HEK293 (cell line): Measurements from ENCODE around the gene TMEM114.

Experiments
- CTCF ChIA-PET: fragments of 350-600 bp; formaldehyde crosslinking; extraction: SDS; loops from one replicate; lab custom pipeline; 2021; ENCODE audit warnings: antibody characterized with exemption; lab: Yijun Ruan, JAX
- POLR2A ChIA-PET: fragments of 300-600 bp; formaldehyde crosslinking; extraction: SDS; loops from one replicate; lab custom pipeline; 2020; ENCODE audit warnings: antibody characterized with exemption, inconsistent platforms; lab: Yijun Ruan, JAX
- H3K27ac ChIP-seq: fragments of 200-500 bp; sonication (Bioruptor generic); 2 replicates; pipeline ENCODE4 v1.5.1; 2014; ENCODE audit warnings: low read depth, low read length, control low read depth, inconsistent platforms; ENCODE audit errors: extremely low read depth
- H3K36me3 ChIP-seq, 2 experiments: fragments of 200-500 bp in 1 of 2; sonication (Bioruptor generic) in 1 of 2; 1 replicate in 1 of 2; 2 replicates in 1 of 2; pipeline ENCODE4 v1.5.1; 2014 to 2017; ENCODE audit warnings: inconsistent platforms in 2 of 2, low read length in 2 of 2; ENCODE audit not compliant: control insufficient read depth in 2 of 2, insufficient read depth in 1 of 2
- H3K4me1 ChIP-seq: fragments of 200-500 bp; sonication (Bioruptor generic); 2 replicates; pipeline ENCODE4 v1.5.1; 2014; ENCODE audit warnings: mild to moderate bottlenecking, low read length, inconsistent platforms; ENCODE audit not compliant: control insufficient read depth, insufficient read depth
- H3K4me3 ChIP-seq: 2 replicates; pipeline ENCODE4 v1.5.1; 2011; ENCODE audit warnings: low read depth, mild to moderate bottlenecking, control low read depth, low read length, moderate library complexity
- H3K9me3 ChIP-seq: fragments of 200-500 bp; sonication (Bioruptor generic); 2 replicates; pipeline ENCODE4 v1.5.1; 2014; ENCODE audit warnings: low read depth, low read length, inconsistent platforms; ENCODE audit not compliant: control insufficient read depth, insufficient read depth
- SP3 ChIP-seq: fragments of 450-650 bp; formaldehyde crosslinking; IDR thresholded peaks from 2 replicates; pipeline ENCODE4 v1.5.1; 2016; ENCODE audit warnings: missing biosample characterization, missing genetic modification characterization
- ZBTB20 ChIP-seq: fragments of 450-650 bp; formaldehyde crosslinking; IDR thresholded peaks from 2 replicates; pipeline ENCODE4 v1.5.1; 2016; ENCODE audit warnings: missing biosample characterization, missing genetic modification characterization
- ZBTB48 ChIP-seq: fragments of 450-650 bp; formaldehyde crosslinking; IDR thresholded peaks from 2 replicates; pipeline ENCODE4 v1.5.1; 2016; ENCODE audit warnings: missing biosample characterization, missing genetic modification characterization
- ZBTB6 ChIP-seq: fragments of 450-650 bp; formaldehyde crosslinking; IDR thresholded peaks from 2 replicates; pipeline ENCODE4 v1.5.1; 2017; ENCODE audit warnings: missing biosample characterization, missing genetic modification characterization
- ZIC2 ChIP-seq: fragments of 450-650 bp; formaldehyde crosslinking; IDR thresholded peaks from 2 replicates; pipeline ENCODE4 v1.5.1; 2016; ENCODE audit warnings: missing biosample characterization, missing genetic modification characterization
- ZNF140 ChIP-seq: fragments of 450-650 bp; formaldehyde crosslinking; IDR thresholded peaks from 2 replicates; pipeline ENCODE4 v1.5.1; 2016; ENCODE audit warnings: missing biosample characterization, missing genetic modification characterization
- ZNF175 ChIP-seq: fragments of 450-650 bp; formaldehyde crosslinking; IDR thresholded peaks from 2 replicates; pipeline ENCODE4 v1.5.1; 2016; ENCODE audit warnings: missing biosample characterization, missing genetic modification characterization
- ZNF184 ChIP-seq: fragments of 450-650 bp; IDR thresholded peaks from 2 replicates; pipeline ENCODE4 v1.5.1; 2018; ENCODE audit warnings: missing biosample characterization, mild to moderate bottlenecking, missing genetic modification characterization
- ZNF223 ChIP-seq: fragments of 450-650 bp; formaldehyde crosslinking; IDR thresholded peaks from 2 replicates; pipeline ENCODE4 v1.5.1; 2016; ENCODE audit warnings: missing biosample characterization, missing genetic modification characterization
- ZNF513 ChIP-seq: fragments of 450-650 bp; IDR thresholded peaks from 2 replicates; pipeline ENCODE4 v1.5.1; 2018; ENCODE audit warnings: missing biosample characterization, missing genetic modification characterization
- ZNF670 ChIP-seq: fragments of 450-650 bp; formaldehyde crosslinking; IDR thresholded peaks from 2 replicates; pipeline ENCODE4 v1.5.1; 2016; ENCODE audit warnings: missing biosample characterization, missing genetic modification characterization, low read depth
- ZNF701 ChIP-seq: fragments of 450-650 bp; formaldehyde crosslinking; IDR thresholded peaks from 2 replicates; pipeline ENCODE4 v1.5.1; 2016; ENCODE audit warnings: missing biosample characterization, missing genetic modification characterization
- ZNF707 ChIP-seq: fragments of 450-650 bp; formaldehyde crosslinking; IDR thresholded peaks from 2 replicates; pipeline ENCODE4 v1.5.1; 2016; ENCODE audit warnings: missing biosample characterization, missing genetic modification characterization
- ZNF792 ChIP-seq: fragments of 450-650 bp; formaldehyde crosslinking; IDR thresholded peaks from 2 replicates; pipeline ENCODE4 v1.5.1; 2016; ENCODE audit warnings: missing biosample characterization, missing genetic modification characterization
- ZNF843 ChIP-seq: fragments of 450-650 bp; formaldehyde crosslinking; IDR thresholded peaks from 2 replicates; pipeline ENCODE4 v1.5.1; 2016; ENCODE audit warnings: missing biosample characterization, missing genetic modification characterization
- TF ChIP-seq, protein P1 (sequence below): fragments of 450-650 bp; formaldehyde crosslinking; IDR thresholded peaks from 2 replicates; pipeline ENCODE4 v1.5.1; 2016; ENCODE audit warnings: missing biosample characterization, missing genetic modification characterization
- TF ChIP-seq, protein P2 (sequence below): fragments of 450-650 bp; formaldehyde crosslinking; optimal IDR thresholded peaks from 2 replicates; pipeline ENCODE3; 2016; ENCODE audit warnings: missing biosample characterization, mild to moderate bottlenecking, missing genetic modification characterization

Gene TMEM114

GRCh38 chr16:8577678-8578304, 12.5 kb downstream of the TMEM114 start:
- H3K4me1 ChIP-seq: no peaks in the 10 kb centered on the region
- H3K27ac ChIP-seq: no peak overlapping the region
- no peaks in the 10 kb centered on the region for H3K9me3 ChIP-seq
- no peak for TF ChIP-seq ZNF843 (tag by site-specific recombination)
- no peak for TF ChIP-seq ZNF701 (tag by site-specific recombination)
- TF ChIP-seq, protein P1, sequence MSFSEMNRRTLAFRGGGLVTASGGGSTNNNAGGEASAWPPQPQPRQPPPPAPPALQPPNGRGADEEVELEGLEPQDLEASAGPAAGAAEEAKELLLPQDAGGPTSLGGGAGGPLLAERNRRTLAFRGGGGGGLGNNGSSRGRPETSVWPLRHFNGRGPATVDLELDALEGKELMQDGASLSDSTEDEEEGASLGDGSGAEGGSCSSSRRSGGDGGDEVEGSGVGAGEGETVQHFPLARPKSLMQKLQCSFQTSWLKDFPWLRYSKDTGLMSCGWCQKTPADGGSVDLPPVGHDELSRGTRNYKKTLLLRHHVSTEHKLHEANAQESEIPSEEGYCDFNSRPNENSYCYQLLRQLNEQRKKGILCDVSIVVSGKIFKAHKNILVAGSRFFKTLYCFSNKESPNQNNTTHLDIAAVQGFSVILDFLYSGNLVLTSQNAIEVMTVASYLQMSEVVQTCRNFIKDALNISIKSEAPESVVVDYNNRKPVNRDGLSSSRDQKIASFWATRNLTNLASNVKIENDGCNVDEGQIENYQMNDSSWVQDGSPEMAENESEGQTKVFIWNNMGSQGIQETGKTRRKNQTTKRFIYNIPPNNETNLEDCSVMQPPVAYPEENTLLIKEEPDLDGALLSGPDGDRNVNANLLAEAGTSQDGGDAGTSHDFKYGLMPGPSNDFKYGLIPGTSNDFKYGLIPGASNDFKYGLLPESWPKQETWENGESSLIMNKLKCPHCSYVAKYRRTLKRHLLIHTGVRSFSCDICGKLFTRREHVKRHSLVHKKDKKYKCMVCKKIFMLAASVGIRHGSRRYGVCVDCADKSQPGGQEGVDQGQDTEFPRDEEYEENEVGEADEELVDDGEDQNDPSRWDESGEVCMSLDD (tag by site-specific recombination): no peak
- TF ChIP-seq ZNF513 (tag by site-specific recombination): no peak
- TF ChIP-seq ZNF223 (tag by site-specific recombination): no peak
- no peak for TF ChIP-seq ZBTB20 (tag by site-specific recombination)
- no peak for TF ChIP-seq SP3 (tag by site-specific recombination)
- no peak for TF ChIP-seq ZNF140
- no peak for TF ChIP-seq ZNF707 (tag by site-specific recombination)
- no peak for TF ChIP-seq ZBTB48 (tag by site-specific recombination)
- TF ChIP-seq, protein P2, sequence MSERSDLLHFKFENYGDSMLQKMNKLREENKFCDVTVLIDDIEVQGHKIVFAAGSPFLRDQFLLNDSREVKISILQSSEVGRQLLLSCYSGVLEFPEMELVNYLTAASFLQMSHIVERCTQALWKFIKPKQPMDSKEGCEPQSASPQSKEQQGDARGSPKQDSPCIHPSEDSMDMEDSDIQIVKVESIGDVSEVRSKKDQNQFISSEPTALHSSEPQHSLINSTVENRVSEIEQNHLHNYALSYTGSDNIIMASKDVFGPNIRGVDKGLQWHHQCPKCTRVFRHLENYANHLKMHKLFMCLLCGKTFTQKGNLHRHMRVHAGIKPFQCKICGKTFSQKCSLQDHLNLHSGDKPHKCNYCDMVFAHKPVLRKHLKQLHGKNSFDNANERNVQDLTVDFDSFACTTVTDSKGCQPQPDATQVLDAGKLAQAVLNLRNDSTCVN (tag by site-specific recombination): no peak
- TF ChIP-seq ZBTB6 (tag by site-specific recombination): no peak
- TF ChIP-seq ZNF792: no peak
- TF ChIP-seq ZNF670 (tag by site-specific recombination): no peak
- no peak for TF ChIP-seq ZNF184 (tag by site-specific recombination)
- H3K36me3 ChIP-seq: no peaks in the 10 kb centered on the region
- ChIA-PET POLR2A (no interaction called here), CTCF (no interaction called here)
- H3K4me3 ChIP-seq: no peak overlapping the region

- Histone ChIP-seq H3K4me1 (no peaks in the 10 kb centered on the region), H3K36me3 (no peaks in the 10 kb centered on the region), H3K27ac (no peak overlapping the region)
- POLR2A ChIA-PET: no interaction called here
- TF ChIP-seq ZIC2 (tag by site-specific recombination) (peak; percentile 21; the same call in 1 of the 2 replicates), ZNF175 (tag by site-specific recombination) (no peak)
- TF ChIP-seq, all 188 proteins: peak for 1
- CTCF ChIA-PET: interaction anchor here (0.7 to 1.0 kb wide), 2 partner anchors 47 to 59 kb away, joined by 3 read pairs; no protein-coding TSS in a partner anchor
- Histone ChIP-seq H3K9me3 (no peaks in the 10 kb centered on the region), H3K4me3 (no peak overlapping the region)
These were observed 13.9 kb downstream of the TMEM114 start for GRCh38 chr16:8576141-8577004.
